HG02981 (cell line): ENCODE data around the gene VEZT.
"Not testable (repeated sequence)": the region's sequence is repeated elsewhere in the genome, so short reads cannot be mapped to it uniquely, and the experiment has no call there.

Experiments
- ATAC-seq: cut with Tn5 transposase; IDR thresholded peaks from one replicate; pipeline ENCODE4 v1.9.1; 2021; ENCODE audit warnings: mild to moderate bottlenecking, moderate library complexity; ENCODE audit not compliant: unreplicated experiment

The VEZT gene

DNA sequence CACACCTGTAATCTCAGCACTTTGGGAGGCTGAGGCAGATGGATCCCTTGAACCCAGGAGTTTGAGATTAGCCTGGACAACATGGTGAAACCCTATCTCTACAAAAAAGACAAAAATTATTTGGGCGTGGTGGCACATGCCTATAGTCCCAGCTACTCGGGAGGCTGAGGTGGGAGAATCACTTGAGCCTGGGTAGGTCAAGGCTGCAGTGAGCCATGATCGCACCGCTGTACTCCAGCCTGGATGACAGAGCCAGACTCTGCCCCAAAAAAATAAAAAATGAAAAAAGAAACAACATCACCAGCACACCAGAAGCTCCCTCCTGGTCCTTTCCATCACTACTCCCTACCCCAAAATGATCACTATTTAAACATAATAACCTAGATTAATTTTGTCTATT lies 2.6 kb downstream of the VEZT start:
- no peak for ATAC-seq

DNA sequence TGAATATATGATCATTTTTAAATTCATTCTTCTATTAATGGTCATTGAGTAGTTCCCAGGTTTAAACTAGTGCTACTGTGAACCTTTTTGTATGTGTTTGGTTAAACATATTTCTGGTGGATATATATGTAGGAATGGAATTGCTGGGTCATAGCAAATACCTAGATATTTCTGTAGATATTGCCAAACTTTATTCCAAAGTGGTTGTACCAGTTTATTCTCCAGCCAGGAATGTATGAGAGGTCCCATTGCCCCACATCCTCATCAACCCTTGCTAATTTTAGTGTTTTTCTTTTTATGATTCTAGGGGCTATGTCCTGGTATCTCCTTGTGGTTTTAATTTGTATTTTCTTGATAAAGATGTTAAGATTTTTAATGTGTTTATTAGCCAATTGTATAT lies 3.1 kb downstream of the VEZT start:
- no peak for ATAC-seq

DNA sequence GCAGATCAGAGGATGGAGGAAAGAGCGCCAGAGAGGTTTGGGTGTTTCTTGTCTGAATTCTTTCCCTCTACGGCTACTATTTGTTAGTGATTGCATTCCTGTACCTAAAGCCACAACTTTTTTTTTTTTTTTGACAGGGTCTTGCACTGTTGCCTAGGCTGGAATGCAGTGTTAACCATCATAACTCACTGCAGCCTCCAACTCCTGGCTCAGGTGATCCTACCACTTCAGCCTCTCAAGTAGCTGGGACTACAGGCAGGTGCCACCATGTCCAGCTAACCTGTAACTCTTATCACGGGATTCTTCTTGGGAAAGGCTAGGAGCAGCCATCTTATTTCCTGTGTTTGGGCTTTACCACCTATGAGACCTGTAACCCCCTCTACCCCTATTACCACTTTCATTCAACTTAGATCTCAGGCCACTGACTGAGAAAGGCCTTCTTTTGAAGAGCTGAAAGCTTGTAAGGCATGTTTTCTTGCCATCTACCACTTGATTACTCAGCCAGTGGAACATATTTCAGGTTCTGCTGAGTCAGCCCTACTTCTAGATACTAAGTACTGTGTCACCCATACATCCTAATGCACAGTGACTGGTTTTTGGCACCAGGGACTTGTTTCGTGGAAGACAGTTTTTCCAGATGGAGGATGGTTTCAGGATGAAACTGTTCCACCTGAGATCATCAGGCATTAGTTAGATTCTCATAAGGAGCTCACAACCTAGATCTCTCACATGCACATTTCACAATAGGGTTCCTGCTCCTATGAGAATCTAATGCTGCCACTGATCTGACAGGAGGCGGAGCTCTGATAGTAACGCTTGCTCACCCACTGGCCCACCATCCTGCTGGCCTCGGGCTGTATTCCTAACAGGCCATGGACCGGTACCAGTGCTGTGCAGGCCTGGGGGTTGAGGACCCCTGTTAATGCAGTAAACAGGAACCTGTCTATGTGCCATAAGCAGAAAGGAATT lies 6.9 kb downstream of the VEZT start:
- ATAC-seq = no peak

DNA sequence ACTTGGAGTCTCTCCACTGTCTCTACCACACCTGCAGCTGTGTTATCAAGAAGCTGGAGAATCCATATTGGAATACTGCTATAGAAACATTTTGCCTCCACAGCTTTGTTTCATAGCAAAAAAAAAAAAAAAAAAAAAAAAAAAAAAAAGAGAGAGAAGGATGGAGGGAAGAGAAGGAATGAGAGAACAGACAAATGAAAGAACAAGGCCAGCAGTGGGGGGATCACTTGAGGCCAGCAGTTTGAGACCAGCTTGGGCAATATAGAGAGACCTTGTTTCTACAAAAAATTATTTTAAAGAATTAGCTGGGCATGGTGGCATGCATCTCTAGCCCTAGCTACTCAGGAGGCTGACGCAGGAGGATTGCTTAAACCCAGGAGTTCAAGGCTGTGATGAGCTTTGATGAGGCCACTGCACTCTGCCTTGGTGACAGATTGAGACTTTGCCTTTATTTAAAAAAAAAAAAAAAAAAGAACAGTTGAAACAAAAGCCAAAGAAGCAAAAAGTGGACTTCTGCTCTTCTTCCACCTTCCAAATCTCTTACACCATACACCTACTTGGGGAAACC lies 8.1 kb downstream of the VEZT start:
- no peak for ATAC-seq

DNA sequence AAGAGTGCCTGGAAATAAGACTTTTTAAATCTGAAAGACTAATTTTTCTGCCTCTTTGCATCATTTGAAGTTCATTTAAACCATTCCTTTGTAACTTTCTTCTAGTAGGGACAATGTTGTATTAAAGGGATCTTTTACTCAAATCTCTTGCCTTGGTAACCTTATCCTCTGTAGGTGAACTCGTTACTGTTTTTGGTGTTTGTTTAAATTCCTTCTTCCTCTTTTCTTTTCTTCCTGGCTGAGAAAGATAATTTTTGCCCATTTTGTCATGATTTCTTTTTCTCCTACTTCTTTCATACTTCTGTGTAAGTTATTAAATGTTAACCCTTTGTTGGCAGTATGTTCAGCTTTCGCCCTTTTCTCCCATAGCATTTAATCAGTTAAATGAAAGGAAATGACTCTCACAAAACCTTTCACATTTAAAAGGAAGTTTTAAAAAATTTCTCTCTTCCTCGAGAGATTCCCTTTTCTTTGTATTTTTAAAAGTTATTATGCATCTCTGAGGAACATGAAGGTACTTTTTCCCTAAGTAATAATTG lies 10.3 kb downstream of the VEZT start:
- no peak for ATAC-seq

DNA sequence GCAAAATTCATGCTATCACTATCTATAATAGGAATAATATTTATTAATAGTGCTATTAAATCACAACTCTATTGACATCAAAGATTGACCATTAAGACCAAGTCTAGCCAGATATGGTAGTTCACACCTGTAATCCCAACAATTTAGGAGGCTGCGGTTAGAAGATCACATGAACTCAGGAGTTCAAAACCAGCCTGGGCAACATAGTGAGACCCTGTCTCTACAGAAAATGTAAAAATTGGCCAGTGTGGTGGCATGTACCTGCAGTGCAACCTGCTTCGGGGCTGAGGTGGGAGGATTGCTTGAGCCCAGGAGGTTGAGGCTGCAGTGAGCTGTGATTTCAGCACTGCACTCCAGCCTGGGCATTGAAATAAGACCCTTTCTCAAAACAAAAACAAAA lies 11.0 kb downstream of the VEZT start:
- ATAC-seq = no peak

DNA sequence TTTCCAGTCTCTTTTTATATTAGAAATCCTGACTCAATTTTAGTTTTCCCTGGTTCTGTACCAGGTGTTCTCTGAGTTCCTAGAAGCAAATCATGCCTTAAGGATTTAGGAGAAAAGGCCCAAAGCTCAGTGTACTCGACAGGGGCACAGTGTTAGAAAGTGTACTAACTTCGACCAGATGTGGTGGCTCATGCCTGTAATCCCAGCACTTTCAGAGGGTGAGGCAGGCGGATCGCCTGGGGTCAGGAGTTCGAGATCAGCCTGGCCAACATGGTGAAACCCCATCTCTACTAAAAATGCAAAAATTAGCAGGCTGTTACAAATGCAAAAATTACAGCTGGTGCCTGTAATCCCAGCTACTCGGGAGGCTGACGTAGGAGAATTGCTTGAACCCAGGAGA lies 12.0 kb downstream of the VEZT start:
- no peak for ATAC-seq

DNA sequence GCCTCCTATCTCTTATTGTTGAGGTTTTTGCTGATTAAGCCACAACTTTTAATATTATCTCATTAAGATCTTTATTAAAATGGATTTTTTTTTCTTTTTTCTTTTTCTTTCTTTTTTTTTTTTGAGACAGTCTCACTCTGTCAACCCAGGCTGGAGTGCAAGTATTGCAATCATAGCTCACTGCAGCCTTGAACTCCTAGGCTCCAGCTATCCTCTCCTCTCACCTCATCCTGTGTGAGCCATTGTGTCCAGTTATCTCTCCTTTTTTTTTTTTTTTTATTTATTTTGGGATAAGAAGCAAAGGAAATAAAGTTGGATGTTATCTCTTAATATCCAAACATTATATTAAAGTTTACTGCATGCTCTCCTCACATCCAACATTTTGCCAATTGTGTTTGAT lies 12.7 kb downstream of the VEZT start:
- no peak for ATAC-seq

DNA sequence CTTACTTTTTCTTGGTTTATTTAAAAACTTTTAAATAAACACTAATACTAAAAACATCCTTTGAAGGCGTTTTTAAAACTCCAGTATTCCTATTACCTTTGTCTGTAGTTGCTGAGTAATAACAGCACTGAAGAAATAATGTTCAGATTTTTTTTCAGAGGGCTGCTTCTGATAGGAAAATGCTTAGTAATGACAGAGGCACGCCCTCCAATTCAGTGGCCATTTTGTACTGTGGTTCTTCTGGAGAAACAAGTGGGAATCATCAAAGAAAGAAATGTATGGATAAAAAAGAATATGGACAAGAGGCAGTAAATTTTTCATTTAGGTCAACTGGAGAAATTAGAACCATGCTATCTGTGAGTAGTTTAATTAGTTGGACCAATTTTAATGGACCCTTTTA lies 13.6 kb downstream of the VEZT start:
- no peak for ATAC-seq

DNA sequence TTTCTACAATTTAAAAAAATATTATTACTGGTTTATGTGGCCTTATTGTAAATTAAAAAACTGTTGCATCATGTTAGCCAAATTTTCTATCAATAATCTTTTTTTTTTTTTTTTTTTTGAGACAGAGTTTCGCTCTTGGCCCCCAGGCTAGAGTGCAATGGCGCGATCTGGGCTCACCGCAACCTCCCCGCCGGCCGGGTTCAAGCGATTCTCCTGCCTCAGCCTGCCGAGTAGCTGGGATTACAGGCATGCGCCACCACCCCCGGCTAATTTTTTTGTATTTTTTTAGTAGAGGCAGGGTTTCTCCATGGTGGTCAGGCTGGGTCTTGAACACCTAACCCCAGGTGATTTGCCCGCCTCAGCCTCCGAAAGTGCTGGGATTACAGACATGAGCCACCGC lies 16.6 kb downstream of the VEZT start:
- ATAC-seq = not testable (repeated sequence)

DNA sequence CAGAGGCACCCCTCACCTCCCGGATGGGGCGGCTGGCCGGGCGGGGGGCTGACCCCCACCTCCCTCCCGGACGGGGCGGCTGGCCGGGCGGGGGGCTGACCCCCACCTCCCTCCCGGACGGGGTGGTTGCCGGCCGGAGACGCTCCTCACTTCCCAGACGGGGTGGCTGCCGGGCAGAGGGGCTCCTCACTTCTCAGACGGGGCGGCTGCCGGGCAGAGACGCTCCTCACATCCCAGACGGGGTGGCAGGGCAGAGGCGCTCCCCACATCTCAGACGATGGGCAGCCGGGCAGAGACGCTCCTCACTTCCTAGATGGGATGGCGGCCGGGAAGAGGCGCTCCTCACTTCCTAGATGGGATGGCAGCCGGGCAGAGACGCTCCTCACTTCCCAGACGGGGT lies 18.0 kb downstream of the VEZT start:
- ATAC-seq = not testable (repeated sequence)

DNA sequence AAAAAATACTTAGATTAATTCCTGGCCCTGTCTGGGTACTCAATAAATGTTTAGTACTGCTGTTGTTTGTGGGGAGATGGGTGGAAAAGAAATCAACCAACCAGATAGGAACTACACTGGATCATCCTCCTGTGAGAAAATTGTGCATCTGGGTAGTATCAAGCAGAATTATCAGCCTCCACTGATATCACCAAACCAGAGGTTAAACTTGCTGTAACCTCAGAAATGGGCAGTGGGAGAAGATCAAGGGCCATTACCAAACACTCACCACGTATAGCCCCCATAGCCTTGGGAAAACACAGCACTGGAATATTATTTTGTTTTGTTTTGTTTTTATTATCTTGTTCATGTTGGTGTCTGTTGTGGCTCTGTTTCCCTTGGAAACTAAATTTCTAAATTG lies 19.7 kb downstream of the VEZT start:
- ATAC-seq = no peak

DNA sequence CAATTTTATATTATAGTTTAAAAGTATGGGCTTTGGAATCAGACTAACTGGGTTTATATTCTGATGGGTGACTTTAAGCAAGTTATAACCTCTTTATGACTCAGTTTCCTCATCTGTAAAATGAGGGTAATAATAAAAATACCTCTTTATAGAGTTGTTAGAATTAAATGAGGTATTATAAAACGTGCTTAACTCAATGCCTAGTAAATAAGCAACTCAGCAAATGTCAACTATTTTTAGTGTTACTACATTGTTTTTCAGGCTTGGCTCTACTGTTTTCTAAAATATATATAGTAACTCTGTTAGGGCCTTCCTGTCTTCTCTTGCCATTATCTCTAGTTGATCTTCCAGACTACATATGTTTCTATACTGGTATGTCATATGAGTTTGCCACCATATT lies 20.5 kb downstream of the VEZT start:
- ATAC-seq = no peak

DNA sequence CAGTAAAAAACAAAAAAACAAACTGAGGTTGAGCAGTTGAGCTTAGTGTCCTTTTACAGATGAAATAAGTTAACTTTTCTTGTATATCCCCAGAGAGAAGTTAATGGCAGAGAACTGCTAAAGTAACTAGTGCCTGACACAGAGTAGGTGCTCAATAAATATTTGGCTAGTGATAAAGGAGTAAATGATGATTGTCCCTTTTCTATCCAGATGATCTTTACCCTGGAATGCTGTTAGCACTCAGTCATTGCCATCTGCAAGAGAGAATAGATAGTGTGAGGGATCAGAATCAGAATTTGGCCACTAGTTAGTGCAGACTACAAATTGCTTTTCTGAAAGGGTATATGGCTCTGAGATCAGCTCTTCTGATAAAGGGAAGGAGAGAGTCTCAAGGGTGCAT lies 21.6 kb downstream of the VEZT start:
- no peak for ATAC-seq

DNA sequence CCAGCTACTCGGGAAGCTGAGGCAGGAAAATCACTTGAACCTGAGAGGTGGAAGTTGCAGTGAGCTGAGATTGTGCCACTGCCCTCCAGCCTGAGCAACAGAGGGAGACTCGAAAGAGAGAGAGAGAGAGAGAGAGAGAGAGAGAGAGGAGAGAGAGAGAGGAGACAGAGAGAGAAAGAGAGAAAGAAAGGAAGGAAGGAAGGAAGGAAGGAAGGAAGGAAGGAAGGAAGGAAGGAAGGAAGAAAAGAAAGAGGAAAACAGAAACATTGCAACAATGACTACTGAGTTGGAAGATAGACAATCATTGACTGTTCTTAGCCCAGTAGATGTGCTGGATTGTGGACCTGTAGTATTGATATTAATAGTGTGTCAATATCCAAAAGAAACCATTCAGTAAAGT lies 22.2 kb downstream of the VEZT start:
- ATAC-seq = not testable (repeated sequence)

DNA sequence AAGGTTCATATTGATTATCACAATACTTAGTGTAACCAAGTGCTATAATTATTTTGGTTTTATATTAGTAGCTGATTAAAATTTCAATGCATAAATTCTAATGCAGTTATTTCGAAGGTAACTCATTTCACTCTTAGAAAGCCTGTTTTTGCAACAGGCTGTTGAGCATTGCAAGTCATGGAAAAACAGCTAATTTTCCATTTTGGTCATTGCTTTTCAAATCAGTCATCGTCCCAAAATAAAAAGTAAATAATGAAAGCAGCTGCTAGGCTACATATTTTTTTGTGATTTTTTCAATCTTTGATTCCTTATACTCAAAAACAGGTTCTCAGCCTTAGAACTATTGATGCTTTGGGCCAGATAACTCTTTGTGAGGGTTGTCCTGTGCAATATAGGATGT lies 22.9 kb downstream of the VEZT start:
- ATAC-seq = no peak

DNA sequence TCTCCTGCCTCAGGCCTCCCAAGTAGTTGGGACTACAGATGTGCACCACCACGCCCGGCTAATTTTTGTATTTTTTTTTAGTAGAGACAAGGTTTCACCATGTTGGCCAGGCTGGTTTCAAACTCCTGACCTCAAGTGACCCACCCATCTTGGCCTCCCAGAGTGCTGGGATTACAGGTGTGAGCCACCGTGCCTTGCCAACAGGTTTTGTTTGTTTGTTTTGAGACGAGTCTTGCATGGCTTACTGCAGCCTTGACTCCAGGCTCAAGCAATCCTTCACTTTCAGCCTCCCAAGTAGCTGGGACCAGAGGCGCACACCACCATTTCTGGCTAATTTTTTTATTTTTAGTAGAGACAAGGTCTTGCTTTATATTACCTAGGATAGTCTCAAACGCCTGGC lies 23.5 kb downstream of the VEZT start:
- ATAC-seq = not testable (repeated sequence)

DNA sequence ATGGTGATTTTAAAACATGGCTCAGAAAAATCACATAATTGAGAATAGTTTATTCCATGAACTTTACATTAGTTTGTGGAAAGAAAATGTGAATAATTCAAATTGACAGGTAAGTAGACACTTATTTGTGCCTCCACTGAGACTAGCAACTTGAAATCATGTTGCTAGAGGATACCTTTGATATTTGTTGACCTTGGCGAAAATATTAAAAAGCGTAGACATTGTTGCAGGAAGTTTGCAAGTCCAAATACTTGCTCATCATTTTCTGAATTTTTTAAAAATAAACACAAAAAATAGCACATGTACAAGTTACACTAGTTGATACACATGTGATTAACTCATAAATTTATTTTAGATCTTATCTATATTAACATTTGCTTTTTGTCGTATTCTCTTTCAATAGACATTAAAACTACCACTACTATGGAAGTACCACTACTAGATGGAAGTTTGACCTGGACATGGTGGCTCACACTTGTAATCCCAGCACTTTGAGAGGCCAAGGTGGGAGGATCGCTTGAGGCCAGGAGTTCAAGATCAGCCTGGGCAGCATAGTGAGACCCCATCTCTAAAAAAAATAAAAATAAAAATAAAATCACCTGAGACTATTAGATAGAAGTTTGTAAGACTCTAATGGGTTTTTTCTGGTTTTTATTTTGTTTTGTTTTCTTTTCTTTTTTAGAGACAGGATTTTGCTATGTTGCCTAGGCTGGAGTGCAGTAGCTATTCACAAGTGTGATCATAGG lies 24.3 kb downstream of the VEZT start:
- ATAC-seq = no peak

DNA sequence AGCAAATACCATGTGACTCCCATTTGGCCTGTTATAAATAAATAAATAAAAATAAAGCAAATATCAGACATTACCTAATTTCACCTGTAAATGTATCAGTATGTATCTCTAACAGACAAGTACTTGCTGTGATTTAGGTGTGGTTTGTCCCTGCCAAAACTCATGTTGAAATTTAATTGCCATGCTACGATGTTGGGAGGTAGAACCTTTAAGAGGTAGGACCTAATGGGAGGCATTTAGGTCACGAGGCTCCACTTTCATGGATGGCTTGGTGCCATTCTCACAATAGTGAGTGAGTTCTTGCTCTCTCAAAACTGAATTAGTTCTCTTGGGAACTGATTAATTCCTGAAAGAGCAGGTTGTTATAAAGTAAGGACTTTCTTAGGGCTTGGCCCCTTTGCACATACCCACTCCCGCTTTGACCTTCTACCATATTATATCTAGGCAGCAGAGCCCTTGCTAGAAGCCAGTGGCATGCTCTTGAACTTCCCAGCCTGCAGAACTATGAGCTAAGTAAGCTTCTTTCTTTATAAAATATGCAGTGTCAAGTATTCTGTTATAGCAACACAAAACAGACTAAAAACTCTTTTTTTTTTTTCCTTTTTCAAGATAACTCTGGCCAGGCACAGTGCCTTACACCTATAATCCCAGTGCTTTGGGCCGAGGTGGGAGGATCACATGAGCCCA lies 26.0 kb downstream of the VEZT start:
- ATAC-seq = no peak

DNA sequence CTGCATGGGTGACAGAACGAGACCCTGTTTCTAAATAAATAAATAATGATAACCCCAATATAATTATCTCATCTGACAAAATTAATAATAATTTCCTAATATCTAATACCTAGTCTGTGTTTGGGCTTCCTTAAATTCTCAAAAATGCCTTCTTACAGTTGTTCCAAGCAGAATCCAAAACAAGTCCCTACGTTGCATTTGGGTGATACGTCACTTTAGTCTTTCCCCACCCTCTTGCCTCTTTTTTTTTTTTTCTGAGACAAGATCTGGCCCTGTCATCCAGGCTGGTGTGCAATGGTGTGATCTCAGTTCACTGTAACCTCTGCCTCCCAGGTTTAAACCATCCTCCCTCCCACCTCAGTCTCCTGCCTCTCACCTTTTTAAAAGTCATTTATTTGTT lies 26.7 kb downstream of the VEZT start:
- no peak for ATAC-seq

DNA sequence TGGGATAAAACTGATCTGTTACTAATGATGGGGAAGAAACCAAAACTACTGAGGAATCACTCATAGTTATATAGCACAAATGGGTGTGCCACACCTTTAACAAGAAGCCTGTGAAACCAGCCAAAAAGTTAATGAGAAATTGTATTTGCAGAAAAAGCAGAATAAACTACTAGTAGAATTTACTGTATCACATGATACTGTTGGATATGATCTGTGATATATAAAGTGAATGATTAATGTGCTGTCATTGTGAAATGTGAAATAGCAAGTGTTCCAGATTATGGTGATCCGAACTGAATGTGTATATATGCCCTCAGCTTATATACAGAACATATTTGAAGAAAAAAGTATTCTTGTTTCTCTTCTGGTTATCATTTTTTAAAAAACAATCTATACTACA lies 30.5 kb downstream of the VEZT start:
- no peak for ATAC-seq
